ENCODE results near the gene NUP93. TPM values are rescaled to one million over a fixed set of nuclear protein-coding genes. Genes with fewer than 3 reads are reported as not detected.

Gene NUP93
- total RNA-seq, 2 experiments from 2014 or later, result 45.6 to 47.2 TPM

DNA sequence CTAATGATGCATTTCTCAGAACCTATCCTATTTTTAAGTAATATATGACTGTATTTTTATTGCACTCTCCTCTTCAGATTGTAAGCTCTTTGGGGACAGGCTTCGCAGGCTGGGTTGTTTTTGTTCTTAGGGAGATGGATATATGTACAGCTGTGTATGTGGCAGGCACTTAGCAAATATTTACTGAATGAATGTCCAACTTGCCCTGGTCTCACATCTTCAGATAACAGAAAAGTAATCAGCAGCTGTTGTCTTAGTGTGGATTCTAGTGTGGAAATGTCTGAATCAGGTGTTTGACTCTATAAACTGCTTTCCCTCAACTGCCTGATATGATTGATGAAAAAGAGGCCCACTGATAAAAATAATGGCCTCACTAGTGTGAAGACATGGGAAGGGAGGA, 88.0 kb downstream of the NUP93 start:
- Histone ChIP-seq H3K36me3 (ENCODE audit: insufficient read depth, low read length) (peaks cover 33% of the 10 kb centered on the region), H3K27me3 (ENCODE audit: control insufficient read depth in 1 of 2, insufficient read depth in 2 of 2, low read length in 2 of 2) (no peaks in the 10 kb centered on the region), H3K4me1 (ENCODE audit: insufficient read depth, low read length) (no peaks in the 10 kb centered on the region), H3K27ac (ENCODE audit: low read depth in 1 of 2, low read length in 2 of 2) (no peak overlapping the region), H3K9me3 (ENCODE audit: control insufficient read depth in 1 of 2, insufficient read depth in 1 of 2, low read length in 2 of 2) (no peaks in the 10 kb centered on the region), H3K4me3 (ENCODE audit: low read length) (no peak overlapping the region)
- no peaks in the 10 kb centered on the region for H3K27me3 Mint-ChIP-seq
- CTCF ChIA-PET, result interaction anchor here (0.6 kb wide), 1 partner anchor 77 kb away, joined by 3 read pairs; no protein-coding TSS in a partner anchor
- DNase-seq (no peak), ATAC-seq (ENCODE audit: poor library complexity) (no peak)
- H3K4me1 Mint-ChIP-seq (ENCODE audit: low read depth), result no peaks in the 10 kb centered on the region
- no peak overlapping the region for H3K4me3 Mint-ChIP-seq
- no peak overlapping the region for H3K27ac Mint-ChIP-seq
- intact Hi-C loops (cut with DNase I, micrococcal nuclease), result no loop called here
- POLR2A ChIA-PET, result no interaction called here
- TF ChIP-seq, protein P1, sequence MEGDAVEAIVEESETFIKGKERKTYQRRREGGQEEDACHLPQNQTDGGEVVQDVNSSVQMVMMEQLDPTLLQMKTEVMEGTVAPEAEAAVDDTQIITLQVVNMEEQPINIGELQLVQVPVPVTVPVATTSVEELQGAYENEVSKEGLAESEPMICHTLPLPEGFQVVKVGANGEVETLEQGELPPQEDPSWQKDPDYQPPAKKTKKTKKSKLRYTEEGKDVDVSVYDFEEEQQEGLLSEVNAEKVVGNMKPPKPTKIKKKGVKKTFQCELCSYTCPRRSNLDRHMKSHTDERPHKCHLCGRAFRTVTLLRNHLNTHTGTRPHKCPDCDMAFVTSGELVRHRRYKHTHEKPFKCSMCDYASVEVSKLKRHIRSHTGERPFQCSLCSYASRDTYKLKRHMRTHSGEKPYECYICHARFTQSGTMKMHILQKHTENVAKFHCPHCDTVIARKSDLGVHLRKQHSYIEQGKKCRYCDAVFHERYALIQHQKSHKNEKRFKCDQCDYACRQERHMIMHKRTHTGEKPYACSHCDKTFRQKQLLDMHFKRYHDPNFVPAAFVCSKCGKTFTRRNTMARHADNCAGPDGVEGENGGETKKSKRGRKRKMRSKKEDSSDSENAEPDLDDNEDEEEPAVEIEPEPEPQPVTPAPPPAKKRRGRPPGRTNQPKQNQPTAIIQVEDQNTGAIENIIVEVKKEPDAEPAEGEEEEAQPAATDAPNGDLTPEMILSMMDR (IDR thresholded peaks at IDR 0.05), result no peak
- peaks cover 47% of the 10 kb centered on the region for H3K36me3 Mint-ChIP-seq (ENCODE audit: low read depth)
- H3K9me3 Mint-ChIP-seq, result no peaks in the 10 kb centered on the region

GRCh38 chr16:56823081-56823733, 93.3 kb downstream of the NUP93 start:
- TF ChIP-seq, protein P1 (IDR thresholded peaks at IDR 0.05), result no peak
- H3K4me1 Mint-ChIP-seq (ENCODE audit: low read depth), result no peaks in the 10 kb centered on the region
- no peak overlapping the region for H3K4me3 ChIP-seq (ENCODE audit: low read length)
- intact Hi-C loops (cut with DNase I, micrococcal nuclease), result no loop called here
- H3K27ac ChIP-seq (ENCODE audit: low read depth in 1 of 2, low read length in 2 of 2), result no peak overlapping the region
- ATAC-seq (ENCODE audit: poor library complexity) (no peak), DNase-seq (no peak)
- H3K27me3 Mint-ChIP-seq, result no peaks in the 10 kb centered on the region
- no peak overlapping the region for H3K27ac Mint-ChIP-seq
- no peaks in the 10 kb centered on the region for H3K9me3 Mint-ChIP-seq
- H3K4me1 ChIP-seq (ENCODE audit: insufficient read depth, low read length), result peaks cover 13% of the 10 kb centered on the region
- ChIA-PET CTCF (interaction anchor here (0.7 kb wide), 1 partner anchor 14 kb away, joined by 5 read pairs; no protein-coding TSS in a partner anchor), POLR2A (no interaction called here)
- H3K27me3 ChIP-seq (ENCODE audit: control insufficient read depth in 1 of 2, insufficient read depth in 2 of 2, low read length in 2 of 2), result no peaks in the 10 kb centered on the region
- no peaks in the 10 kb centered on the region for H3K9me3 ChIP-seq (ENCODE audit: control insufficient read depth in 1 of 2, insufficient read depth in 1 of 2, low read length in 2 of 2)
- H3K4me3 Mint-ChIP-seq, result no peak overlapping the region
- peaks cover 85% of the 10 kb centered on the region for H3K36me3 Mint-ChIP-seq (ENCODE audit: low read depth)
- H3K36me3 ChIP-seq (ENCODE audit: insufficient read depth, low read length), result peaks cover 52% of the 10 kb centered on the region

DNA sequence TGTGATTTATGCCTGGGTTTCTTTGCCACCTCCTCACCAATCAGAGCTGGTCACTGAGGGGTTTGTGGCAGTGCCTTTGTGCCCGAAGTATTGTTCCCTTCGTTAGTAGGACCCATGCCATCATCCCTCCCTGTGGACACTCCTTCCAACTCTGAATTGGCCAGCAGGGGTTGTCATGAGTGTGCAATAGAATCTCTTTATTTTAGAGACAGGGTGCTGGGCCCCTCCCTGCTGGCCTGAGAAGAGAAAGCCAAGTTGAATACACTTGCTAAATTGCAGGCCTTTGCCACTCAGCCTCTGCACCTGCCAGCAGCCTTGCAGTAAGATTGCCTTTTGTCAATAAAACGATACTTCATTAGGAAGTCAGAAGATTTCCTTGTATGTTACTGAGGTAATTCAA, 94.4 kb downstream of the NUP93 start:
- Mint-ChIP-seq H3K27ac (no peak overlapping the region), H3K9me3 (no peaks in the 10 kb centered on the region), H3K4me1 (ENCODE audit: low read depth) (no peaks in the 10 kb centered on the region), H3K4me3 (no peak overlapping the region), H3K36me3 (ENCODE audit: low read depth) (peaks cover 85% of the 10 kb centered on the region), H3K27me3 (no peaks in the 10 kb centered on the region)
- ATAC-seq (ENCODE audit: poor library complexity) (no peak), DNase-seq (no peak)
- Histone ChIP-seq H3K27ac (ENCODE audit: low read depth in 1 of 2, low read length in 2 of 2) (no peak overlapping the region), H3K27me3 (ENCODE audit: control insufficient read depth in 1 of 2, insufficient read depth in 2 of 2, low read length in 2 of 2) (no peaks in the 10 kb centered on the region), H3K9me3 (ENCODE audit: control insufficient read depth in 1 of 2, insufficient read depth in 1 of 2, low read length in 2 of 2) (no peaks in the 10 kb centered on the region), H3K4me3 (ENCODE audit: low read length) (no peak overlapping the region), H3K36me3 (ENCODE audit: insufficient read depth, low read length) (peaks cover 45% of the 10 kb centered on the region), H3K4me1 (ENCODE audit: insufficient read depth, low read length) (peaks cover 13% of the 10 kb centered on the region)
- ChIA-PET CTCF (no interaction called here), POLR2A (no interaction called here)
- TF ChIP-seq, protein P1 (IDR thresholded peaks at IDR 0.05), result no peak
- intact Hi-C loops (cut with DNase I, micrococcal nuclease), result no loop called here

Measured in CD4-positive, alpha-beta T cell (primary cell).